ENCODE measurements around the gene ZFYVE28.
A peak's percentile ranks its signal among the peaks of the same experiment; 100 is the strongest.

ZFYVE28 gene

GRCh38 chr4:2426069-2426397 is 7.6 kb upstream of the ZFYVE28 start:
- Histone ChIP-seq H3K27ac (ENCODE audit: low read length) (no peak overlapping the region), H3K36me3 (ENCODE audit: control insufficient read depth, insufficient read depth, low read length) (no peaks in the 10 kb centered on the region), H3K4me3 (ENCODE audit: low read length) (no peak overlapping the region), H3K4me1 (ENCODE audit: control insufficient read depth, insufficient read depth, low read length) (no peaks in the 10 kb centered on the region; the same call in 1 of the 2 replicates), H3K9me3 (ENCODE audit: control insufficient read depth, insufficient read depth, low read length) (no peaks in the 10 kb centered on the region), H3K27me3 (ENCODE audit: control insufficient read depth, insufficient read depth, low read length) (no peaks in the 10 kb centered on the region)
- DNase-seq (ENCODE audit: low read depth, low spot score): no peak
- no CpG with 5 or more reads among the region's 8 CpGs for WGBS (ENCODE audit: insufficient coverage, insufficient read length)

GRCh38 chr4:2425386-2426068 is 7.1 kb upstream of the ZFYVE28 start:
- Histone ChIP-seq H3K27ac (ENCODE audit: low read length) (no peak overlapping the region), H3K4me3 (ENCODE audit: low read length) (no peak overlapping the region), H3K27me3 (ENCODE audit: control insufficient read depth, insufficient read depth, low read length) (peaks cover 3% of the 10 kb centered on the region; the same call in 1 of the 2 replicates), H3K4me1 (ENCODE audit: control insufficient read depth, insufficient read depth, low read length) (no peaks in the 10 kb centered on the region; the same call in 1 of the 2 replicates), H3K36me3 (ENCODE audit: control insufficient read depth, insufficient read depth, low read length) (no peaks in the 10 kb centered on the region), H3K9me3 (ENCODE audit: control insufficient read depth, insufficient read depth, low read length) (no peaks in the 10 kb centered on the region)
- no CpG with 5 or more reads among the region's 13 CpGs for WGBS (ENCODE audit: insufficient coverage, insufficient read length)
- DNase-seq (ENCODE audit: low read depth, low spot score): no peak

- Histone ChIP-seq H3K4me3 (ENCODE audit: low read length) (no peak overlapping the region), H3K36me3 (ENCODE audit: control insufficient read depth, insufficient read depth, low read length) (no peaks in the 10 kb centered on the region), H3K27ac (ENCODE audit: low read length) (no peak overlapping the region), H3K4me1 (ENCODE audit: control insufficient read depth, insufficient read depth, low read length) (no peaks in the 10 kb centered on the region; the same call in 1 of the 2 replicates), H3K9me3 (ENCODE audit: control insufficient read depth, insufficient read depth, low read length) (no peaks in the 10 kb centered on the region), H3K27me3 (ENCODE audit: control insufficient read depth, insufficient read depth, low read length) (peaks cover 12% of the 10 kb centered on the region; the same call in 1 of the 2 replicates)
- no peak for DNase-seq (ENCODE audit: low read depth, low spot score)
- no CpG with 5 or more reads among the region's 10 CpGs for WGBS (ENCODE audit: insufficient coverage, insufficient read length)
Observed at GRCh38 chr4:2424581-2424980, 6.1 kb upstream of the ZFYVE28 start.

DNA sequence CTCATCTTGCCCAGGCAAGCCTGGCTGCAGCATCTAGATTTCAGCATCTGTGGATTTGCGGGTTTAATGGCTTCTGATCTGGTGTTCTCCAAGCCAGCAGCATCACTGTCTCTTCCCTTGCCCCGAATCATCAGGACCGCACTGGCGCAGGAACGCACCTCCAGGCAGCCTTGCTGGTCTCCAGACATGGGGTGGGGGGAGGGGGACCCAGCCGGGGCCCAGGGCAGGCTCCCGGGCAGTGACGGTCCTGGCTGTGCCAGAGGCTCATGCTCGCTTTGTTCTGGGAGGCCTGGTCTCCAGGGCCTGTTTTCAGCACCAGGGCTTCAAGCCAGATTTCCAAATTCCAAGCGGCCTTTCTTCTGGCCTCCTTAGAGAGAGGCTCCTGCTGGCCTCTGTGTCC is 5.2 kb upstream of the ZFYVE28 start:
- WGBS (ENCODE audit: insufficient coverage, insufficient read length): no CpG with 5 or more reads among the region's 10 CpGs
- H3K9me3 ChIP-seq (ENCODE audit: control insufficient read depth, insufficient read depth, low read length): no peaks in the 10 kb centered on the region
- H3K27ac ChIP-seq (ENCODE audit: low read length): no peak overlapping the region
- H3K4me1 ChIP-seq (ENCODE audit: control insufficient read depth, insufficient read depth, low read length): peaks cover 3% of the 10 kb centered on the region
- peaks cover 13% of the 10 kb centered on the region; the same call in 1 of the 2 replicates for H3K27me3 ChIP-seq (ENCODE audit: control insufficient read depth, insufficient read depth, low read length)
- no peak for DNase-seq (ENCODE audit: low read depth, low spot score)
- no peak overlapping the region for H3K4me3 ChIP-seq (ENCODE audit: low read length)
- no peaks in the 10 kb centered on the region for H3K36me3 ChIP-seq (ENCODE audit: control insufficient read depth, insufficient read depth, low read length)

DNA sequence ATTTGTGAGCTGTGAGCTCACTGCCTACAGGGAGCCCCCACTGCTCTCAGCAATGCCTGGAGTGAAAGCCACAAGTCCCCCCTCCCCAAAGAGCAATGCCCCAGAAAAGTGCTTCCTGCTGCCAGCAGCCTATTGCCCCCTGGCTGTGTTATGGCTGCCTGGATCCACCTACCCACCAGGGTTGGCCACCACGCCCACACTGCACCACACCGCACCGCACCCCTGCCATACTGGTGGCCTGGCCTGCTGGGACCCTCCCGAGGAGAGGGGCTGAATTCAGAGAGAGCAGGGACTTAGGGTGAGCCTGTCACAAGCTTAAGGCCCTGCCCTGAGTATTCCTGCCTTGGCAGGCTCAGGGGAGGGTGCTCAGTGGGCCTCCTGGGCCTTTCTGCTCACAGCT is 4.6 kb upstream of the ZFYVE28 start:
- H3K36me3 ChIP-seq (ENCODE audit: control insufficient read depth, insufficient read depth, low read length): no peaks in the 10 kb centered on the region
- no peak overlapping the region for H3K4me3 ChIP-seq (ENCODE audit: low read length)
- peaks cover 3% of the 10 kb centered on the region for H3K4me1 ChIP-seq (ENCODE audit: control insufficient read depth, insufficient read depth, low read length)
- no peak for DNase-seq (ENCODE audit: low read depth, low spot score)
- no peaks in the 10 kb centered on the region for H3K9me3 ChIP-seq (ENCODE audit: control insufficient read depth, insufficient read depth, low read length)
- no CpG with 5 or more reads among the region's 4 CpGs for WGBS (ENCODE audit: insufficient coverage, insufficient read length)
- H3K27me3 ChIP-seq (ENCODE audit: control insufficient read depth, insufficient read depth, low read length): peaks cover 13% of the 10 kb centered on the region; the same call in 1 of the 2 replicates
- H3K27ac ChIP-seq (ENCODE audit: low read length): no peak overlapping the region

GRCh38 chr4:2421928-2422327 is 3.5 kb upstream of the ZFYVE28 start:
- no peak overlapping the region for H3K27ac ChIP-seq (ENCODE audit: low read length)
- H3K4me1 ChIP-seq (ENCODE audit: control insufficient read depth, insufficient read depth, low read length): peaks cover 3% of the 10 kb centered on the region
- WGBS (ENCODE audit: insufficient coverage, insufficient read length): no CpG with 5 or more reads among the region's 6 CpGs
- no peaks in the 10 kb centered on the region for H3K9me3 ChIP-seq (ENCODE audit: control insufficient read depth, insufficient read depth, low read length)
- no peak for DNase-seq (ENCODE audit: low read depth, low spot score)
- H3K4me3 ChIP-seq (ENCODE audit: low read length): no peak overlapping the region
- H3K27me3 ChIP-seq (ENCODE audit: control insufficient read depth, insufficient read depth, low read length): peaks cover 22% of the 10 kb centered on the region; the same call in 1 of the 2 replicates
- no peaks in the 10 kb centered on the region for H3K36me3 ChIP-seq (ENCODE audit: control insufficient read depth, insufficient read depth, low read length)

DNA sequence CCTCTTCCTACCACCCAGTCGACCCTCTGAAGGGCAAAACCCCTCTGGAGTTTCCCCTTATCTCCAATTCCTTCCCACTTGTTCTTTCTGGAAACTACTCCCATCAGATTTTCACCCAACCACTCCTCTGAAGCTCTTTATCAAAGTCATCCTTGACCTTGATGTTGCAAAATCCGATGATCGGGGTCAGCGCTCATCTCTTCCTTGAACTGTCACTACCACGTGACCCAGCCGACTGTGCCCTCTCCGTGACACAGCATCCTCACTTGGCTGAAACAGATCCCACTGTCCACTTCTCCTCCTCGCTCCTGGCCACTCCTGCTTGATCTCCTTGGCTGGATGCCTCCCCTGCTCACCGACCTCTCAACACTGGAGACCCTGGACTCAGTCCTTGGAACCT is 1.4 kb upstream of the ZFYVE28 start:
- Histone ChIP-seq H3K27me3 (ENCODE audit: control insufficient read depth, insufficient read depth, low read length) (peaks cover 37% of the 10 kb centered on the region; the same call in 1 of the 2 replicates), H3K36me3 (ENCODE audit: control insufficient read depth, insufficient read depth, low read length) (no peaks in the 10 kb centered on the region), H3K9me3 (ENCODE audit: control insufficient read depth, insufficient read depth, low read length) (no peaks in the 10 kb centered on the region), H3K27ac (ENCODE audit: low read length) (no peak overlapping the region), H3K4me1 (ENCODE audit: control insufficient read depth, insufficient read depth, low read length) (peaks cover 3% of the 10 kb centered on the region), H3K4me3 (ENCODE audit: low read length) (no peak overlapping the region)
- DNase-seq (ENCODE audit: low read depth, low spot score): no peak
- no CpG with 5 or more reads among the region's 9 CpGs for WGBS (ENCODE audit: insufficient coverage, insufficient read length)

- H3K27me3 ChIP-seq (ENCODE audit: control insufficient read depth, insufficient read depth, low read length): peaks cover 37% of the 10 kb centered on the region; the same call in 1 of the 2 replicates
- no CpG with 5 or more reads among the region's 94 CpGs for WGBS (ENCODE audit: insufficient coverage, insufficient read length)
- no peaks in the 10 kb centered on the region for H3K9me3 ChIP-seq (ENCODE audit: control insufficient read depth, insufficient read depth, low read length)
- peaks cover 3% of the 10 kb centered on the region for H3K4me1 ChIP-seq (ENCODE audit: control insufficient read depth, insufficient read depth, low read length)
- no peak within 1 kb of the TSS for H3K27ac ChIP-seq (ENCODE audit: low read length)
- H3K36me3 ChIP-seq (ENCODE audit: control insufficient read depth, insufficient read depth, low read length): no peaks in the 10 kb centered on the region
- peak within 1 kb of the TSS; percentile 58; the same call in 1 of the 2 replicates for H3K4me3 ChIP-seq (ENCODE audit: low read length)
- peak; percentile 91 for DNase-seq (ENCODE audit: low read depth, low spot score)
Observed at GRCh38 chr4:2418650-2419571, 466 bp upstream of the ZFYVE28 start, which contains the start of gene CFAP99. Gene CFAP99, plus strand, starts transcription at chr4:2418955.

DNA sequence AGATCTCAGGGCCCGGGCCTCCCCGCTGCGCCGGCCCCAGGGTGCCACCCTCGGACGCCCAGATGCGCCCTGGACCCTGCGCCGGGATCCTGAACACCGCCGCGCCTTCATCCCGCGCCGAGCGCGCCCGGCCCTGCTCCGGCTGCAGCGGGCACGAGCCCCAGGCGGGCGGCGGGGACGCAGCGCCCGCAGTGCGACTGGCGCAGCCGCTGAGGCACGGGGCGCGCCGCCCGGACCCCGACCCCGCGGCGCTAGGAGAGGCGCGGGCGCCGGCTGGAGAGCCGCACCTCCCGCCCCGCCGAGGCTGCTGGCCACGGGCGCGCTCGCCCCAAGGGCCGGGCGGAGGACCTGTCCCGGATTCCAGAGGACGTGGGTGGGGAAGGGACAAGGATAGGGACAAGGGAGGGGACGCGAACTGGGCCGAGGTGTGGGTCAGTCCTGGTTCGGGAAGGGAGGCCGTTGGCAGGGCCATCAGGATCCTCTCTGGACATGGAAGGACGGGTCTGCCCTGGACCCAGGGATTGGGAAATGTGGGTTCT is 1.1 kb downstream of the ZFYVE28 start:
- peaks cover 37% of the 10 kb centered on the region; the same call in 1 of the 2 replicates for H3K27me3 ChIP-seq (ENCODE audit: control insufficient read depth, insufficient read depth, low read length)
- no peak overlapping the region for H3K27ac ChIP-seq (ENCODE audit: low read length)
- no CpG with 5 or more reads among the region's 61 CpGs for WGBS (ENCODE audit: insufficient coverage, insufficient read length)
- H3K9me3 ChIP-seq (ENCODE audit: control insufficient read depth, insufficient read depth, low read length): no peaks in the 10 kb centered on the region
- no peaks in the 10 kb centered on the region for H3K36me3 ChIP-seq (ENCODE audit: control insufficient read depth, insufficient read depth, low read length)
- DNase-seq (ENCODE audit: low read depth, low spot score): no peak
- H3K4me3 ChIP-seq (ENCODE audit: low read length): peak overlapping the region; percentile 58
- peaks cover 10% of the 10 kb centered on the region for H3K4me1 ChIP-seq (ENCODE audit: control insufficient read depth, insufficient read depth, low read length)

DNA sequence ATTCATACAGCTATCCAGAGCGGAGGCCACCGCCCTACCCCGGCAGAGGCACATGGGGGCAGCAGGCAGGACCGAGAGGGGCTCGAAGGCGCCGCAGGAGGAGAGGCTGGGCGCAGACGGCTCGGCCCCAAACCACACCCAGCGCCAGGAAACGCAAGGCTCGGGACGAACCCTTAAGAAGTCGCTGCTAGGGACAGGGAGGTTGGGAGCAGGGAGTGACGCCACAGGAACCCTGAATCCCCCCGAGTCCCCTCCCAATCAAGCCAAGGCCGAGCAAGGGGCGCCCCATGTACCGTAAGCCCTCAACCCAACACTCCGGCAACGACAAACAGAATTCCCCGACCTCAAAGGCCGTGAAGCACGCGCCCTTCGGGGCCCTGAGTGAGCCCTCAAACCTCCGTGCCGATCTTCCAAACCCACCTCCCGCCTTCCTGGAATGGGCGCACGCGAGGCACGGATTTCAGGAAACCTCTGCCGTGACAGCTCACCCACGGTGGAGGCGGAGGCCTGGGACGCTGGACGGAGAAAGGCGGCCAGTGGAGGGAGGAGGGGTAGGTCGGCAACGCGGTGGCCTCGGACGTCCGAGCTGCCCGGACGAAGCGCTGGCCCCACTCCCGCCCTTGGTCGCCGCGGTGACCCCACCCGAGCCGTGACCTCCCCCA is 1.8 kb downstream of the ZFYVE28 start:
- DNase-seq (ENCODE audit: low read depth, low spot score): no peak

More for the DNA sequence above, 1.8 kb downstream of the ZFYVE28 start:
- peaks cover 15% of the 10 kb centered on the region for H3K4me1 ChIP-seq (ENCODE audit: control insufficient read depth, insufficient read depth, low read length)
- no peak overlapping the region for H3K27ac ChIP-seq (ENCODE audit: low read length)
- peak overlapping the region; percentile 58; the same call in 1 of the 2 replicates for H3K4me3 ChIP-seq (ENCODE audit: low read length)
- H3K9me3 ChIP-seq (ENCODE audit: control insufficient read depth, insufficient read depth, low read length): no peaks in the 10 kb centered on the region
- peaks cover 37% of the 10 kb centered on the region; the same call in 1 of the 2 replicates for H3K27me3 ChIP-seq (ENCODE audit: control insufficient read depth, insufficient read depth, low read length)
- no peaks in the 10 kb centered on the region for H3K36me3 ChIP-seq (ENCODE audit: control insufficient read depth, insufficient read depth, low read length)
- WGBS (ENCODE audit: insufficient coverage, insufficient read length): no CpG with 5 or more reads among the region's 55 CpGs

Measured in iPS DF 6.9 (cell line).